Suprapubic skin (tissue), 4 donors: ENCODE results near the gene HADHB. TPM values are rescaled to one million over a fixed set of nuclear protein-coding genes. Genes with fewer than 3 reads are reported as not detected.
"Not testable (repeated sequence)": the region's sequence is repeated elsewhere in the genome, so short reads cannot be mapped to it uniquely, and the experiment has no call there.

Experiments used
- DNase-seq, 2 donors: peaks; one replicate each; pipeline ENCODE4 v3.0.0-alpha.2; 2019; ENCODE audit warnings: low spot score in 2 of 2
- H3K27ac ChIP-seq: fragments of 200-600 bp; sonication (generic); one replicate; pipeline ENCODE4 v1.5.1; 2019
- H3K27me3 ChIP-seq: fragments of 200-600 bp; sonication (generic); one replicate; pipeline ENCODE4 v1.5.1; 2019
- H3K36me3 ChIP-seq: fragments of 200-600 bp; sonication (generic); one replicate; pipeline ENCODE4 v1.5.1; 2019
- H3K4me1 ChIP-seq: fragments of 200-600 bp; sonication (generic); one replicate; pipeline ENCODE4 v1.5.1; 2019
- H3K4me3 ChIP-seq: fragments of 200-600 bp; sonication (generic); one replicate; pipeline ENCODE4 v1.5.1; 2019; ENCODE audit warnings: mild to moderate bottlenecking
- H3K9me3 ChIP-seq: fragments of 200-600 bp; sonication (generic); one replicate; pipeline ENCODE4 v1.5.1; 2019
- CTCF ChIP-seq, 2 donors: fragments of 200-600 bp in 1 of 2; fragments of 450-650 bp in 1 of 2; sonication (generic) in 1 of 2; IDR thresholded peaks; one replicate each; pipeline ENCODE4 v1.5.1; 2016 to 2019; ENCODE audit warnings: antibody characterized with exemption in 2 of 2, mild to moderate bottlenecking in 1 of 2, moderate library complexity in 1 of 2
- EP300 ChIP-seq: sonication (generic); formaldehyde crosslinking; IDR thresholded peaks from one replicate; pipeline ENCODE4 v1.6.1; 2017; ENCODE audit warnings: antibody characterized with exemption
- POLR2A ChIP-seq, 2 donors: fragments of 450-650 bp; IDR thresholded peaks; one replicate each; pipeline ENCODE4 v1.6.1; 2017; ENCODE audit warnings: antibody characterized with exemption in 2 of 2, mild to moderate bottlenecking in 2 of 2, moderate library complexity in 2 of 2
- POLR2AphosphoS5 ChIP-seq, 3 donors: sonication (generic); formaldehyde crosslinking; IDR thresholded peaks; one replicate each; pipeline ENCODE4 v1.6.1; 2017; ENCODE audit warnings: antibody characterized with exemption in 3 of 3
- WGBS: methylation state at CpG from one replicate; pipeline ENCODE4 v1.1.5; 2018; 5-methylcytosine and 5-hydroxymethylcytosine counted together
- total RNA-seq, 4 donors: library from RNA; depleted of rRNA; stranded (reverse); fragments of >200 nt; gene quantifications; one replicate each; pipeline ENCODE4 v1.1.0, GENCODE V29; 2016

Gene HADHB
- total RNA-seq, 4 donors from 2014 or later = 94.7 to 223 (median 119) TPM

- H3K27ac ChIP-seq = no peak overlapping the region
- TF ChIP-seq POLR2A (IDR thresholded peaks at IDR 0.05) = no peak
- DNase-seq = no peak
- no peaks in the 10 kb centered on the region for H3K27me3 ChIP-seq
- 62% methylated on average over 5 of the region's 5 CpGs for WGBS
- peaks cover 7% of the 10 kb centered on the region for H3K4me1 ChIP-seq
- H3K36me3 ChIP-seq = no peaks in the 10 kb centered on the region
- H3K4me3 ChIP-seq = no peak overlapping the region
- no peaks in the 10 kb centered on the region for H3K9me3 ChIP-seq
Measured at GRCh38 chr2:26327291-26328272, 82.8 kb downstream of the HADHB start.

DNA sequence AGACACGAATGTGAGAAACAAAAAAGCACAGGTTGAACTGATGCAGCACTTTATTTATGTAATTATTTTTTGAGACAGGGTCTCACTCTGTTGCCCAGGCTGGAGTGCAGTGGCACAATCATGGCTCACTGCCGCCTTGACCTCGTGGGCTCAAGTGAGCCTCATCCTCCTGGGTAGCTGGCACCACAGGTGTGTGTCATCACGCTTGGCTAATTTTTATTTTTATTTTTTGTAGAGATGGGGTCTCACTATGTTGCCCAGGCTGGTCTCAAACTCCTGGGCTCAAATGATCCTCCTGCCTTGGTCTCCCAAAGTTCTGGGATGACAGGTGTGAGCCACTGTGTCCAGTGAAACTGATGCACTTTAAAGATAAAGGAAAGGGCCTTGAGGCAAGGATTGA, 84.3 kb downstream of the HADHB start:
- H3K4me3 ChIP-seq, H3K27me3 ChIP-seq, H3K4me1 ChIP-seq, H3K36me3 ChIP-seq, H3K27ac ChIP-seq, DNase-seq, H3K9me3 ChIP-seq: not testable (repeated sequence)
- WGBS = 89% methylated on average over 4 of the region's 4 CpGs

DNA sequence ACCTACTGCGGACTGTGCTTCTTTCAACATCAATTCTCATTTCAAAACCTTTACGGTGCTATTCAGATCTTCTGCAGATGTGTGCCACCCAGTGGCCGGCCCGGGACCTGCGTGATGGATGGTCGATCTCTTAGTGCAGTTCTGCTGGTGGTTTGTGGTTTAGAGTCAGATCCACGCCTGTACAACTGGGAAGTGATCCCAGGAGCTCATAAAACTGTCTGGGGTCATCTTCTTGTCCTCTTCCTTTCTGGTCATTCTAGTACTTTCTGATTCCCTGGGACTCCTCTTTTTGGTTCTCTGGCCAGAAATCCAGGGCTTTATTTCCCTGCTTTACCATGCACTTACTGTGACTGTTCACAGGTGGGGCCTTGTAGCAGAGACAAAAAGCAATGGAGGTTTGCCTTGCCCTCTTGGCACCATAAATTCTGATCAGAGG, 85.4 kb downstream of the HADHB start:
- TF ChIP-seq CTCF (IDR thresholded peaks at IDR 0.05) (peak; percentile 86 to 93), EP300 (no peak)
- Histone ChIP-seq H3K27me3 (no peaks in the 10 kb centered on the region), H3K27ac (no peak overlapping the region), H3K36me3 (no peaks in the 10 kb centered on the region), H3K9me3 (no peaks in the 10 kb centered on the region), H3K4me3 (no peak overlapping the region), H3K4me1 (peaks cover 7% of the 10 kb centered on the region)
- peak; percentile 93 to 95 for DNase-seq
- 0% methylated on average over 7 of the region's 7 CpGs for WGBS

GRCh38 chr2:26330604-26331003, 85.9 kb downstream of the HADHB start:
- peaks cover 7% of the 10 kb centered on the region for H3K4me1 ChIP-seq
- no peak overlapping the region for H3K4me3 ChIP-seq
- H3K9me3 ChIP-seq = no peaks in the 10 kb centered on the region
- no peaks in the 10 kb centered on the region for H3K27me3 ChIP-seq
- WGBS = 79% methylated on average over 3 of the region's 3 CpGs
- no peak overlapping the region for H3K27ac ChIP-seq
- TF ChIP-seq POLR2A (IDR thresholded peaks at IDR 0.05) (no peak), POLR2AphosphoS5 (IDR thresholded peaks at IDR 0.05) (no peak), CTCF (IDR thresholded peaks at IDR 0.05) (no peak), EP300 (no peak)
- H3K36me3 ChIP-seq = no peaks in the 10 kb centered on the region
- DNase-seq = no peak

GRCh38 chr2:26331321-26331720, 86.6 kb downstream of the HADHB start:
- not testable (repeated sequence) for H3K36me3 ChIP-seq, H3K4me1 ChIP-seq, H3K4me3 ChIP-seq, H3K27me3 ChIP-seq, DNase-seq, H3K9me3 ChIP-seq, H3K27ac ChIP-seq
- WGBS = 95% methylated on average over 8 of the region's 8 CpGs

DNA sequence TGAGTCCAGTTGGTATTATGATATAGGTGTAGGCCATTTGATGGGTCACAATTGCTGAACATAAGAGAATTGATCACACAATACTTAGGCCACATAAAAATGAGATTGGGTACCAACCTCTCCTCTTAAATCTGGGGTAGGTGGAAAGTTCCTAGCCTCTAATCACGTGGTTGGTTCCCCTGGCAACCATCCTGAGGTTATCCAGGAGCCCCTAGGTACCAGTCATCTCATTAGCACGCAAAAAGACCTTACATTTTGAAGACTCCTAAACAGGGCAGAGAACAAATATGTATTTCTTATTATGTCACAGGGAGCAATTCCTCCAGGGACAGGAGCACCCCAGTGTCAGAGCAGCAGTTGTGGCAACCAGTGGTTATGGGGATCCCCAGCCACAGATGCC, 88.6 kb downstream of the HADHB start:
- Histone ChIP-seq H3K4me1 (peaks cover 7% of the 10 kb centered on the region), H3K27me3 (no peaks in the 10 kb centered on the region), H3K27ac (no peak overlapping the region), H3K9me3 (no peaks in the 10 kb centered on the region), H3K36me3 (no peaks in the 10 kb centered on the region), H3K4me3 (no peak overlapping the region)
- WGBS = 44% methylated on average over 2 of the region's 2 CpGs
- TF ChIP-seq EP300 (no peak), POLR2A (IDR thresholded peaks at IDR 0.05) (no peak), CTCF (IDR thresholded peaks at IDR 0.05) (no peak), POLR2AphosphoS5 (IDR thresholded peaks at IDR 0.05) (no peak)
- DNase-seq = no peak
